Endothelial cell of hepatic sinusoid (primary cell): ENCODE measurements around the gene MAP1LC3B.
"Not testable (repeated sequence)": the region's sequence is repeated elsewhere in the genome, so short reads cannot be mapped to it uniquely, and the experiment has no call there.

Experiments
- in situ Hi-C: cut with HindIII; loops from 2 replicates; pipeline ENCODE4 v1.10.0; 2017; ENCODE audit warnings: low sequenced_read_pairs

MAP1LC3B gene

GRCh38 chr16:87360862-87361610 is 31.1 kb upstream of the MAP1LC3B start:
- in situ Hi-C loops: no loop called here

GRCh38 chr16:87361916-87362619 is 30.1 kb upstream of the MAP1LC3B start:
- in situ Hi-C loops: no loop called here

GRCh38 chr16:87362828-87363559 is 29.1 kb upstream of the MAP1LC3B start:
- in situ Hi-C loops: not testable (repeated sequence)

GRCh38 chr16:87363771-87364455 is 28.2 kb upstream of the MAP1LC3B start:
- in situ Hi-C loops: no loop called here

- in situ Hi-C loops: no loop called here
Observed at GRCh38 chr16:87365021-87365713, 27.0 kb upstream of the MAP1LC3B start.

- in situ Hi-C loops: no loop called here
Observed at GRCh38 chr16:87366288-87366687, 25.8 kb upstream of the MAP1LC3B start.

- in situ Hi-C loops: no loop called here
Observed at GRCh38 chr16:87366930-87367329, 25.2 kb upstream of the MAP1LC3B start.

- in situ Hi-C loops: no loop called here
Observed at GRCh38 chr16:87367529-87367928, 24.6 kb upstream of the MAP1LC3B start.

GRCh38 chr16:87368029-87368770 is 23.9 kb upstream of the MAP1LC3B start:
- in situ Hi-C loops: no loop called here

GRCh38 chr16:87369117-87369765 is 22.9 kb upstream of the MAP1LC3B start:
- in situ Hi-C loops: no loop called here

- in situ Hi-C loops: no loop called here
Observed at GRCh38 chr16:87369796-87370719, 22.1 kb upstream of the MAP1LC3B start.

GRCh38 chr16:87371261-87371866 is 20.8 kb upstream of the MAP1LC3B start:
- in situ Hi-C loops: no loop called here

GRCh38 chr16:87372305-87372704 is 19.8 kb upstream of the MAP1LC3B start:
- in situ Hi-C loops: no loop called here

- in situ Hi-C loops: no loop called here
Observed at GRCh38 chr16:87374313-87374712, 17.8 kb upstream of the MAP1LC3B start.

GRCh38 chr16:87375426-87376135 is 16.6 kb upstream of the MAP1LC3B start:
- in situ Hi-C loops: no loop called here

GRCh38 chr16:87376660-87377059 is 15.5 kb upstream of the MAP1LC3B start:
- in situ Hi-C loops: no loop called here

- in situ Hi-C loops: not testable (repeated sequence)
Observed at GRCh38 chr16:87379312-87379752, 12.8 kb upstream of the MAP1LC3B start.
